GM18519 (cell line): ENCODE results near the gene PLA2G2E.

Source experiments
- ATAC-seq: cut with Tn5 transposase; IDR thresholded peaks from one replicate; pipeline ENCODE4 v1.9.1; 2021; ENCODE audit warnings: mild to moderate bottlenecking, moderate library complexity; ENCODE audit not compliant: unreplicated experiment, low FRiP score

The PLA2G2E gene

GRCh38 chr1:19923137-19923952 lies at the start of gene PLA2G2E:
TSS of gene PLA2G2E (minus strand) at chr1:19923617. CDS start at chr1:19923559, 58 bp downstream.
- ATAC-seq = no peak

- no peak for ATAC-seq
Observed at GRCh38 chr1:19971664-19972063, 48.2 kb upstream of the PLA2G2E start.

GRCh38 chr1:19969898-19970660 lies 46.7 kb upstream of the PLA2G2E start:
- ATAC-seq = no peak

- ATAC-seq = no peak
Observed at GRCh38 chr1:19967808-19968207, 44.4 kb upstream of the PLA2G2E start.

- ATAC-seq = no peak
Observed at GRCh38 chr1:19964542-19964941, 41.1 kb upstream of the PLA2G2E start.

GRCh38 chr1:19963636-19964035 lies 40.2 kb upstream of the PLA2G2E start:
- ATAC-seq = no peak

- ATAC-seq = no peak
Observed at GRCh38 chr1:19960591-19960990, 37.2 kb upstream of the PLA2G2E start.

- no peak for ATAC-seq
Observed at GRCh38 chr1:19957779-19958178, 34.4 kb upstream of the PLA2G2E start.

- ATAC-seq = no peak
Observed at GRCh38 chr1:19955534-19956170, 32.2 kb upstream of the PLA2G2E start.

- no peak for ATAC-seq
Observed at GRCh38 chr1:19954059-19954458, 30.6 kb upstream of the PLA2G2E start.

- no peak for ATAC-seq
Observed at GRCh38 chr1:19949016-19949415, 25.6 kb upstream of the PLA2G2E start.

- ATAC-seq = no peak
Observed at GRCh38 chr1:19946971-19947370, 23.6 kb upstream of the PLA2G2E start.

- no peak for ATAC-seq
Observed at GRCh38 chr1:19946331-19946751, 22.9 kb upstream of the PLA2G2E start.

GRCh38 chr1:19945914-19946313 lies 22.5 kb upstream of the PLA2G2E start:
- ATAC-seq = no peak

- no peak for ATAC-seq
Observed at GRCh38 chr1:19942657-19943056, 19.2 kb upstream of the PLA2G2E start.

- ATAC-seq = no peak
Observed at GRCh38 chr1:19942088-19942487, 18.7 kb upstream of the PLA2G2E start.

GRCh38 chr1:19941206-19941568 lies 17.8 kb upstream of the PLA2G2E start:
- no peak for ATAC-seq

- no peak for ATAC-seq
Observed at GRCh38 chr1:19940486-19941205, 17.2 kb upstream of the PLA2G2E start.

- ATAC-seq = no peak
Observed at GRCh38 chr1:19938472-19938871, 15.1 kb upstream of the PLA2G2E start.

GRCh38 chr1:19936061-19936750 lies 12.8 kb upstream of the PLA2G2E start:
- no peak for ATAC-seq
